Brain microvascular endothelial cell (primary cell): ENCODE results near the gene IDE.
"Not testable (repeated sequence)": the region's sequence is repeated elsewhere in the genome, so short reads cannot be mapped to it uniquely, and the experiment has no call there.

Experiments
- DNase-seq: peaks from one replicate; pipeline ENCODE4 v3.0.0-alpha.2; 2020
- H3K27ac ChIP-seq: fragments of 250-450 bp; sonication (Bioruptor Pico); 2 replicates; pipeline ENCODE4 v1.5.1; 2020; ENCODE audit warnings: mild to moderate bottlenecking, moderate library complexity
- H3K27me3 ChIP-seq: fragments of 250-450 bp; sonication (Bioruptor Pico); replicated peaks from 2 replicates; pipeline ENCODE4 v1.5.1; 2020; ENCODE audit warnings: mild to moderate bottlenecking
- H3K36me3 ChIP-seq: fragments of 250-450 bp; sonication (Bioruptor Pico); replicated peaks from 2 replicates; pipeline ENCODE4 v1.5.1; 2020; ENCODE audit warnings: mild to moderate bottlenecking
- H3K4me3 ChIP-seq: 2 replicates; pipeline ENCODE4 v1.5.1; 2011; ENCODE audit warnings: low read depth, mild to moderate bottlenecking, control low read depth, low read length, moderate library complexity
- CTCF ChIP-seq: IDR thresholded peaks from 2 replicates; pipeline ENCODE4 v1.5.1; 2011; ENCODE audit warnings: low read depth, mild to moderate bottlenecking, moderate library complexity, low read length, control low read depth, inconsistent platforms; ENCODE audit errors: missing control alignments
- in situ Hi-C: cut with HindIII; loops from 2 replicates; pipeline ENCODE4 v1.10.0; 2017; ENCODE audit warnings: low sequenced_read_pairs, low pct_ligation_motif_present

The IDE gene

DNA sequence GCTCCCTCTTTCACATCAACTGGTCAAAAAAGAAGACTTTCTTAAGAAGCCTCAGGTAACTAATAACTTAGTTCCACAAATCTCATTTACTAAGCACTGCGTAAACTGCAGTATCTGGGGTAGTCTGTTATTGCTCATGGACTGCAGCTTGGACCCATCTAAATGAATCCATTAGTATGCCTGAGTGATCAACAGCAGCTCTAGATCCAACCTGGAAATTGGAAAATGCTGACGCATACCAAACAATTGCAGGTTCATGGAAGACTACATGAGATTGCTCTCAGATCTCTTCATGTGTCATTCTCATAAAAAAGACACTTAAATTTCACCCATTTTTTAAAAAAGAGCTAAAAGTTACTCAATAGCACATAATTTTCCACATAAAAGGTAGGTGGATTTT, 121.6 kb downstream of the IDE start:
- in situ Hi-C loops = no loop called here
- no peak for TF ChIP-seq CTCF
- Histone ChIP-seq H3K4me3 (no peak overlapping the region), H3K27ac (no peak overlapping the region), H3K36me3 (peaks cover 5% of the 10 kb centered on the region), H3K27me3 (no peaks in the 10 kb centered on the region)
- DNase-seq = no peak

- H3K27ac ChIP-seq = no peak overlapping the region
- TF ChIP-seq CTCF = no peak
- DNase-seq = no peak
- in situ Hi-C loops = no loop called here
- no peaks in the 10 kb centered on the region for H3K27me3 ChIP-seq
- peaks cover 5% of the 10 kb centered on the region for H3K36me3 ChIP-seq
- H3K4me3 ChIP-seq = no peak overlapping the region
Measured at GRCh38 chr10:92451431-92451830, 122.5 kb downstream of the IDE start.

DNA sequence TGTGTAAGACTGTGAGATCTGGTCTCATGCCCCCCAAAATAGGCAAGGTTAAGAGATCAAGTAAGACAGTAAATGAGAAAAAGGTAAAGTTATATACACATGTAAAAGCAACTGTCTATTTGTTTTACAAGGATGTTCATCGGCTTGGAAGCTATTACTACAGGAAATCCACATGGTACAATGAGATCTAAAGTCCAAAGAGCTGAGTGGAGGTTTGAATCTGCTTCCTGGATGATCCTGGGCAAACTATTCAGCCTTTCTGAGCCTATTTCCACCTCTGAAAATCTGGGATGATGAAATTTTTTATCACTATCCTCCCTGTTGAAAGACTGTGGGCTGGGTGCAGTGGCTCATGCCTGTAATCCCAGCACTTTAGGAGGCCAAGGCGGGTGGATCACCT, 123.0 kb downstream of the IDE start:
- H3K27ac ChIP-seq = no peak overlapping the region
- in situ Hi-C loops = no loop called here
- H3K36me3 ChIP-seq = no peaks in the 10 kb centered on the region
- DNase-seq = no peak
- no peak overlapping the region for H3K4me3 ChIP-seq
- no peaks in the 10 kb centered on the region for H3K27me3 ChIP-seq
- no peak for TF ChIP-seq CTCF

DNA sequence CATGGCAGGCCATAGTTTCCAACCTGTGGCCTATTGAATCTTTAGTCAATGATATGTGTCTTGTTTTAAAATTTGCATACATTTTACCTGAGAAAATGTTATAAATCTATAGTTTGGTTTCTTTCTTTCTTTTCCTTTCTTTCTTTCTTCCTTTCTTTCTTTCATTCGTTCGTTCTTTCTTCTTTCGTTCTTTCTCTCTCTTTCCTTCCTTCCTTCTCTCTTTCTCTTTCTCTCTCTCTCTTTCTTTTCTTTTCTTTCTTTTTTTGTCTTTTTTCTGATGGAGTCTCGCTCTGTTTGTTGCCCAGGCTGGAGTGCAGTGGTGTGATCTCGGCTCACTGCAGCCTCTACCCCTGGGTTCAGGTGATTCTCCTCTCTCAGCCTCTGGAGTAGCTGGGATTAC, 133.3 kb downstream of the IDE start:
- no peaks in the 10 kb centered on the region for H3K27me3 ChIP-seq
- in situ Hi-C loops = no loop called here

GRCh38 chr10:92438220-92438619, 135.7 kb downstream of the IDE start:
- in situ Hi-C loops = no loop called here
- TF ChIP-seq CTCF = no peak
- no peak for DNase-seq
- Histone ChIP-seq H3K36me3 (no peaks in the 10 kb centered on the region), H3K27ac (no peak overlapping the region), H3K27me3 (no peaks in the 10 kb centered on the region), H3K4me3 (no peak overlapping the region)

More for the DNA sequence above, 133.3 kb downstream of the IDE start:
- no peak overlapping the region for H3K4me3 ChIP-seq
- TF ChIP-seq CTCF = no peak
- H3K27ac ChIP-seq = no peak overlapping the region
- no peaks in the 10 kb centered on the region for H3K36me3 ChIP-seq
- no peak for DNase-seq

GRCh38 chr10:92436611-92437010, 137.3 kb downstream of the IDE start:
- Histone ChIP-seq H3K36me3 (no peaks in the 10 kb centered on the region), H3K4me3 (no peak overlapping the region), H3K27me3 (no peaks in the 10 kb centered on the region), H3K27ac (no peak overlapping the region)
- in situ Hi-C loops = no loop called here
- TF ChIP-seq CTCF = no peak
- no peak for DNase-seq

DNA sequence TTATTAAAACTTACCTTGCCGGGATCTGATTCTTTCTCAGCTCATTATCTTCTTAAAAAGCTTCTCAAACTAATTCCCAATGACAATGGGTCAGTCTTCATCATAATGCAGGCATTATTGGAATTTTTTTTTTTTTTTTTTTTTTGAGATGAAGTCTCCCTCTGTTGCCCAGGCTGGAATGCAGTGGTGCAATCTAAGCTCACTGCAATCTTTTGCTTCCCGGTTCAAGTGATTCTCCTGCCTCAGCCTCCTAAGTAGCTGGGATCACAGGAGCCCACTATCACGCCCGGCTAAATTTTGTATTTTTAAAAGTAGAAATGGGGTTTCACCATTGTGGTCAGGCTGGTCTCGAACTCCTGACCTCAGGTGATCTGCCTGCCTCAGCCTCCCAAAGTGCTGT, 137.8 kb downstream of the IDE start:
- DNase-seq, in situ Hi-C loops, H3K36me3 ChIP-seq: not testable (repeated sequence)

More for the DNA sequence above, 137.8 kb downstream of the IDE start:
- H3K27ac ChIP-seq, H3K4me3 ChIP-seq, H3K27me3 ChIP-seq: not testable (repeated sequence)
